Measurements from ENCODE around the gene SOX9.

- no peak for TF ChIP-seq CTCF (conservative IDR thresholded peaks at IDR 0.05; ENCODE audit: low read length)
- TF ChIP-seq EZH2phosphoT487 (IDR thresholded peaks at IDR 0.05; ENCODE audit: borderline replicate concordance) = no peak
These were observed 14.9 kb downstream of the SOX9 start for GRCh38 chr17:72135546-72136325.

Measured in Loucy (cell line).